ENCODE results near the gene ZNRF4.

DNA sequence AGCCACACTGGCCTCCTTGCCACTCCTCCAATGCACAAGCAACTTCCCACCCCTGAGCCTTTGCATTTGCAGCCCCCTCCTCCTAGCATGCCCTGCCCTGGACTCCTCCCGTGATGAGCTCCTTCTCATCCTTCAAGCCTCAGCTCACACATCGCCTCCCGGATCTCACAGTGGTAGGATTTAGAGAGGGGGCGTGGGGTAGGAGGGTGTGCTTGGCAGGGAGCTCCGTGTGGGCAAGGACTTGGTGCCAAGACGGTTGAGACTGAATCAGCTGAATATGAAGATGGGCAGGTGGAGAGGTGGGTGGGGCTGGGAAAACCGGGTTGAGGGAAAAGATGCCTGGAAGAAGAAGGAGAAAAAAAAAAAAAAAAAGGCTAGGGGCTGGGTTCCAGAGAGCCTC, 48.4 kb upstream of the ZNRF4 start:
- TF ChIP-seq POLR2AphosphoS5 (IDR thresholded peaks at IDR 0.05; ENCODE audit: low read depth, low read length) (no peak), POLR2A (IDR thresholded peaks at IDR 0.05; ENCODE audit: low read depth, low read length) (no peak)
